SK-N-SH treated with all-trans-retinoic acid at 6 μM for 48 hours (cell line): ENCODE data around the gene EIF5A.

Source experiments
- ARNTL ChIP-seq: fragments of 450-650 bp; formaldehyde crosslinking; IDR thresholded peaks from 2 replicates; pipeline ENCODE4 v1.5.0; 2020; ENCODE audit warnings: low read depth, mild to moderate bottlenecking, moderate library complexity, borderline replicate concordance
- CREB5 ChIP-seq: fragments of 250-450 bp; sonication (Bioruptor Pico); IDR thresholded peaks from 2 replicates; pipeline ENCODE4 v1.5.1; 2020; ENCODE audit warnings: low read depth, mild to moderate bottlenecking, moderate library complexity
- CSRNP3 ChIP-seq: fragments of 250-450 bp; sonication (Bioruptor Pico); IDR thresholded peaks from 2 replicates; pipeline ENCODE4 v1.5.1; 2021; ENCODE audit warnings: mild to moderate bottlenecking, moderate library complexity
- GLIS3 ChIP-seq: fragments of 250-450 bp; sonication (Bioruptor Pico); IDR thresholded peaks from 2 replicates; pipeline ENCODE4 v1.5.0; 2020; ENCODE audit warnings: mild to moderate bottlenecking, moderate library complexity
- ISL1 ChIP-seq: fragments of 250-450 bp; sonication (Bioruptor Pico); IDR thresholded peaks from 2 replicates; pipeline ENCODE4 v2.1.2; 2022; ENCODE audit warnings: mild to moderate bottlenecking, moderate library complexity
- OSR1 ChIP-seq: fragments of 250-450 bp; sonication (Bioruptor Pico); IDR thresholded peaks from 2 replicates; pipeline ENCODE4 v1.8.0; 2022; ENCODE audit warnings: moderate library complexity, mild to moderate bottlenecking, inconsistent platforms
- PATZ1 ChIP-seq: fragments of 250-450 bp; sonication (Bioruptor Pico); IDR thresholded peaks from 2 replicates; pipeline ENCODE4 v1.8.0; 2020; ENCODE audit warnings: mild to moderate bottlenecking, moderate library complexity, borderline replicate concordance
- POU6F1 ChIP-seq: fragments of 250-450 bp; sonication (Bioruptor Pico); IDR thresholded peaks from 2 replicates; pipeline ENCODE4 v1.8.0; 2021; ENCODE audit warnings: low read depth, mild to moderate bottlenecking, moderate library complexity, borderline replicate concordance
- ZFP3 ChIP-seq: fragments of 250-450 bp; sonication (Bioruptor Pico); IDR thresholded peaks from 2 replicates; pipeline ENCODE4 v1.5.0; 2020; ENCODE audit warnings: mild to moderate bottlenecking, moderate library complexity
- ZNF565 ChIP-seq: fragments of 450-650 bp; formaldehyde crosslinking; conservative IDR thresholded peaks from 2 replicates; pipeline ENCODE4 v1.5.0; 2020; ENCODE audit warnings: low read depth, mild to moderate bottlenecking, moderate library complexity
- ZNF70 ChIP-seq: fragments of 450-650 bp; formaldehyde crosslinking; IDR thresholded peaks from 2 replicates; pipeline ENCODE4 v1.5.0; 2020; ENCODE audit warnings: mild to moderate bottlenecking, moderate library complexity
- ZNF8 ChIP-seq: fragments of 450-650 bp; formaldehyde crosslinking; IDR thresholded peaks from 2 replicates; pipeline ENCODE4 v1.5.0; 2020; ENCODE audit warnings: mild to moderate bottlenecking, moderate library complexity

GRCh38 chr17:7289256-7290032 lies 18.0 kb upstream of the EIF5A start:
- TF ChIP-seq POU6F1 (CRISPR knock-in tag) (no peak), ZNF8 (CRISPR knock-in tag) (no peak), CSRNP3 (no peak), ZFP3 (no peak), ZNF565 (CRISPR knock-in tag) (no peak), GLIS3 (CRISPR knock-in tag) (no peak), OSR1 (CRISPR knock-in tag) (no peak), CREB5 (CRISPR knock-in tag) (no peak), ISL1 (CRISPR knock-in tag) (no peak), ZNF70 (CRISPR knock-in tag) (no peak), PATZ1 (no peak), ARNTL (CRISPR knock-in tag) (no peak)
